Activated naive CD4-positive, alpha-beta T cell treated with anti-CD3 and anti-CD28 coated beads, Interleukin-2, amount 10 ng/mL, durations not matched to agents 7 days and 5 days (primary cell): ENCODE data around the gene ITSN1.

Source experiments
- CTCF ChIA-PET: fragments of 350-600 bp; sonication (Branson Sonifier 250); formaldehyde crosslinking; loops from one replicate; lab custom pipeline; 2021; ENCODE audit warnings: antibody characterized with exemption; lab: Charles Lee
- DNase-seq: peaks from one replicate; pipeline ENCODE4 v3.0.0-alpha.2; 2020
- H3K27ac Mint-ChIP-seq: one replicate; pipeline ENCODE4 v1.8.0; 2021; ENCODE audit warnings: mild to moderate bottlenecking, moderate library complexity, mixed read lengths
- H3K27me3 Mint-ChIP-seq: one replicate; pipeline ENCODE4 v1.8.0; 2021; ENCODE audit warnings: mild to moderate bottlenecking, mixed read lengths
- H3K36me3 Mint-ChIP-seq: one replicate; pipeline ENCODE4 v1.8.0; 2021; ENCODE audit warnings: mixed read lengths
- H3K4me1 Mint-ChIP-seq: one replicate; pipeline ENCODE4 v1.8.0; 2021; ENCODE audit warnings: mixed read lengths
- H3K4me3 Mint-ChIP-seq: one replicate; pipeline ENCODE4 v1.8.0; 2021; ENCODE audit warnings: mild to moderate bottlenecking, moderate library complexity, mixed read lengths
- H3K9me3 Mint-ChIP-seq: one replicate; pipeline ENCODE4 v1.8.0; 2021; ENCODE audit warnings: mixed read lengths

ITSN1 gene

GRCh38 chr21:33820230-33820770, 178.0 kb downstream of the ITSN1 start:
- no peaks in the 10 kb centered on the region for H3K4me1 Mint-ChIP-seq
- CTCF ChIA-PET = no interaction called here
- H3K36me3 Mint-ChIP-seq = no peaks in the 10 kb centered on the region
- no peaks in the 10 kb centered on the region for H3K27me3 Mint-ChIP-seq
- H3K9me3 Mint-ChIP-seq = no peaks in the 10 kb centered on the region
- H3K27ac Mint-ChIP-seq = no peak overlapping the region
- no peak overlapping the region for H3K4me3 Mint-ChIP-seq
- DNase-seq = no peak

GRCh38 chr21:33820798-33821197, 178.5 kb downstream of the ITSN1 start:
- CTCF ChIA-PET = no interaction called here

GRCh38 chr21:33821503-33822322, 179.4 kb downstream of the ITSN1 start:
- Mint-ChIP-seq H3K4me3 (no peak overlapping the region), H3K9me3 (no peaks in the 10 kb centered on the region), H3K4me1 (no peaks in the 10 kb centered on the region), H3K27ac (no peak overlapping the region), H3K36me3 (no peaks in the 10 kb centered on the region), H3K27me3 (no peaks in the 10 kb centered on the region)
- CTCF ChIA-PET = no interaction called here
- DNase-seq = no peak

More at GRCh38 chr21:33820798-33821197, 178.5 kb downstream of the ITSN1 start:
- Mint-ChIP-seq H3K9me3 (no peaks in the 10 kb centered on the region), H3K4me3 (no peak overlapping the region), H3K27ac (no peak overlapping the region), H3K27me3 (no peaks in the 10 kb centered on the region), H3K4me1 (no peaks in the 10 kb centered on the region), H3K36me3 (no peaks in the 10 kb centered on the region)
- no peak for DNase-seq

- Mint-ChIP-seq H3K4me1 (no peaks in the 10 kb centered on the region), H3K27me3 (peaks cover 6% of the 10 kb centered on the region), H3K27ac (no peak overlapping the region), H3K36me3 (no peaks in the 10 kb centered on the region), H3K9me3 (no peaks in the 10 kb centered on the region), H3K4me3 (no peak overlapping the region)
- CTCF ChIA-PET = no interaction called here
- DNase-seq = no peak
Measured at GRCh38 chr21:33824156-33824941, 182.0 kb downstream of the ITSN1 start.

DNA sequence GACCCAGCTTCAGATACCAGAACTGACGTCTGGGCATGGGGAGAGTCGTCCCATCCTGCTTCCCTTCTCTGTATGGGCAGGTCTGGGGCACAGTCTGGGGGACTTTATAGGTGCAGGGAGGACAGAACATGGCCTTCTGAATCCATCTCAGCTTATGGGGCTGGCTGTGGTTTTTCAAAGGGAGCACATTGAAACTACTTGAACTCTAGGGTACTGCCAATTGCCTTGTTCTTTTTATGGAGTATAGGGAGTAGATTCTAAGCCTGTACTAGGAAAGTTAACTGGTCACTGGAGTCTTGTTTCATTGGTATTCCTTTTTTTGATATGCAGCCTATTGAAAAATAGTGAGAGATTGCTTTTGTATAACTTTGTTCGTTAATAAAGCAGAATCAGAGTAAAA, 183.1 kb downstream of the ITSN1 start:
- CTCF ChIA-PET = no interaction called here
- no peak for DNase-seq
- H3K4me3 Mint-ChIP-seq = no peak overlapping the region
- peaks cover 6% of the 10 kb centered on the region for H3K27me3 Mint-ChIP-seq
- no peak overlapping the region for H3K27ac Mint-ChIP-seq
- H3K4me1 Mint-ChIP-seq = no peaks in the 10 kb centered on the region
- H3K36me3 Mint-ChIP-seq = no peaks in the 10 kb centered on the region
- H3K9me3 Mint-ChIP-seq = no peaks in the 10 kb centered on the region

DNA sequence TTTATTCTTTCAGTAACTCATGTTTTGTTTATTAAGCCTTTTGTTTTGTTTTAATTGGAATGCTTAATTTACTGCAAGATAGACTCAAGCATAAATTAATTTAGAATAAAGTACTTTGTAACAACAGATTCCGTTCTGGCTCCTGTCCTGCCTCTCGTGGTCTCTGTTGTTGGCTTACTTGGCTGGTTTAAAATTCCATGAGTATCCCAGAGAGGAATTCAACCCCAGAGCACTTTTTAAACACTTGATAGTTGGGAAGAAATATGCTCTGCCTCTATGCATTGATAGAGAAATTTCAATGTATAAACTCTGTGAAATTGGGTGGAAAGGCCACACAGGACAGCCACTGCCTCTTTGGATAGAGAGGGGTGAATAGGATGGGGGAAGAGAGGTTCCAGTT, 183.6 kb downstream of the ITSN1 start:
- Mint-ChIP-seq H3K4me1 (no peaks in the 10 kb centered on the region), H3K27me3 (peaks cover 6% of the 10 kb centered on the region), H3K36me3 (no peaks in the 10 kb centered on the region), H3K4me3 (no peak overlapping the region), H3K9me3 (no peaks in the 10 kb centered on the region), H3K27ac (no peak overlapping the region)
- DNase-seq = no peak
- CTCF ChIA-PET = no interaction called here

GRCh38 chr21:33828083-33828482, 185.8 kb downstream of the ITSN1 start:
- Mint-ChIP-seq H3K27me3 (peaks cover 6% of the 10 kb centered on the region), H3K27ac (no peak overlapping the region), H3K9me3 (no peaks in the 10 kb centered on the region), H3K36me3 (no peaks in the 10 kb centered on the region), H3K4me1 (no peaks in the 10 kb centered on the region), H3K4me3 (no peak overlapping the region)
- CTCF ChIA-PET = no interaction called here
- DNase-seq = no peak

- no peak overlapping the region for H3K27ac Mint-ChIP-seq
- H3K27me3 Mint-ChIP-seq = peaks cover 6% of the 10 kb centered on the region
- no peaks in the 10 kb centered on the region for H3K9me3 Mint-ChIP-seq
- CTCF ChIA-PET = no interaction called here
- no peaks in the 10 kb centered on the region for H3K4me1 Mint-ChIP-seq
- no peak for DNase-seq
- no peak overlapping the region for H3K4me3 Mint-ChIP-seq
- no peaks in the 10 kb centered on the region for H3K36me3 Mint-ChIP-seq
Measured at GRCh38 chr21:33828577-33828976, 186.3 kb downstream of the ITSN1 start.

DNA sequence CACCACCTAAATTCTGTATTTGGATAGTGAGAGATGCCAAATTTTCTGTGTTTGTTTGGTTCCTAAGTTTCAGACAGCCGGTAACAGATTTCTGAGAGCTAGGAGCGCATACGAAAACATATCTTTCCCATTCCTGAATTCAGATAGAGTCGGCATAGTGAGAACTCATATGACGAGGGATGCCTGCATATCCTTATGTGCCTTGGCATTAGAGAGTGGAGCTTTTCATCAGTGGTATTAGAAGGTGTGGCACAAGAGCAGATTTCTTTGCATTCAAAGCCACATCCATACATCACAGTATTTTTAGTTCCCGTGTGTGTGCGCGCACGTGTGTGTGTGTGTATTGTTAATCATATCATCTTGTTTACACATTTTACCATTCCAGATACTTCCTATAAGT, 187.5 kb downstream of the ITSN1 start:
- Mint-ChIP-seq H3K27ac (no peak overlapping the region), H3K4me1 (no peaks in the 10 kb centered on the region), H3K4me3 (no peak overlapping the region), H3K9me3 (no peaks in the 10 kb centered on the region), H3K36me3 (no peaks in the 10 kb centered on the region), H3K27me3 (peaks cover 6% of the 10 kb centered on the region)
- CTCF ChIA-PET = no interaction called here
- DNase-seq = no peak

DNA sequence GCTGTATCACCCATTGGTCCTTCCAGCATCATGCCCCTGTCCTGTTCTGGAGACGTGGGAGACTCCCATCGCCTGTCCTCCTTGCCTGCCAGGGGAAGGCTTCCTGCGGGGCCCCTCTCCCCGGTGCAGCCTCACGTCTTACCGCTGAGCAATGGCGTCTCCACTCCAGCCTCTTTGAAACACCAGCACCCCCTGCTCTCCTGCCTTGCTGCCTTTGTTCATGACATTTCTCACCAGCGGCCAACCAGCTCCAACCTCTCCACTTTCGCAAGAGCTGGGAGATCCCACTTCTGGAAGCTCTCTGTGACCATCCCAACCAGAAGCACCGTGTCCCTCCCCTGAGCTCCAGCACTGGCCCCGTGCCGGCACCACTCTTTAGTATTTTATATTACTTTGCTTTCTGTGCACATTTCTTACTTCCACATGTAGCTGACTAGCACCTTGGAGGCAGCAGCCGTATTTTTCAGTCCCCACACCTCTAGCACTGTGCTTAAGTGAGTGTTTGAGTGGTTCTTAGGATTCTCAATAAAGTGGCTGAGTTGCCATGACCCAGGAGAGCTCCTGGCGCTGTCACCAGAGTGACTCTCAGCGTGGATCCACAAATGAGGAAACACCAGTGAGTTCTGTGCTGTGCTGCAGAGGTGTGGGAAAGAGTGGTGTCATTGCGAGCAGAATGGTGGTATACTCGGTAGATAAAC, 189.8 kb downstream of the ITSN1 start:
- H3K27ac Mint-ChIP-seq = no peak overlapping the region
- no peak overlapping the region for H3K4me3 Mint-ChIP-seq
- no peaks in the 10 kb centered on the region for H3K4me1 Mint-ChIP-seq
- H3K9me3 Mint-ChIP-seq = no peaks in the 10 kb centered on the region
- peaks cover 6% of the 10 kb centered on the region for H3K27me3 Mint-ChIP-seq
- DNase-seq = no peak
- H3K36me3 Mint-ChIP-seq = no peaks in the 10 kb centered on the region
- CTCF ChIA-PET = no interaction called here

- Mint-ChIP-seq H3K9me3 (no peaks in the 10 kb centered on the region), H3K36me3 (no peaks in the 10 kb centered on the region), H3K27ac (no peak overlapping the region), H3K27me3 (no peaks in the 10 kb centered on the region), H3K4me1 (no peaks in the 10 kb centered on the region), H3K4me3 (no peak overlapping the region)
- CTCF ChIA-PET = interaction anchor here (0.6 kb wide), 1 partner anchor 91 kb away, joined by 3 read pairs; no protein-coding TSS in a partner anchor
- no peak for DNase-seq
Measured at GRCh38 chr21:33834801-33835500, 192.7 kb downstream of the ITSN1 start.

DNA sequence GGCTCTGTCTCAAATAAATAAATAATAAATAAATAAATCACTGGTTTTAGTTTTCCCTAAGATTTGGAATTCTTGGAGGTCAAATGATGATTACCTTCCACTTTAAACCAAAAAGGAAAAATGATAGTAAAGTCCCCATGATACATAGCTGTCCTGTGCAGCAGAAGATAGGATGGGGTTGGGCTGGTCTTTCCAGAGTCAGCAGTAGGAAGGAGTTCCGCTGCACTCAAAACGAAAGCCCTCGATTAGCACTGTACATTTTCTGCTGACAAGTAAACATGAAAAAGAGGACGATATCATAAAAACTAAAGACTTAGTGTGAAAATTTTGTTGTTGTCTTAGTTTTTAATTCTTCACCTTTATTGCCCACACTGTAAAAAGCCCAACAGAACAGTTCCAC, 193.6 kb downstream of the ITSN1 start:
- CTCF ChIA-PET = no interaction called here
- Mint-ChIP-seq H3K4me3 (no peak overlapping the region), H3K4me1 (no peaks in the 10 kb centered on the region), H3K9me3 (no peaks in the 10 kb centered on the region), H3K27me3 (no peaks in the 10 kb centered on the region), H3K27ac (no peak overlapping the region), H3K36me3 (no peaks in the 10 kb centered on the region)
- no peak for DNase-seq

- no peaks in the 10 kb centered on the region for H3K27me3 Mint-ChIP-seq
- H3K9me3 Mint-ChIP-seq = no peaks in the 10 kb centered on the region
- H3K36me3 Mint-ChIP-seq = no peaks in the 10 kb centered on the region
- H3K4me3 Mint-ChIP-seq = no peak overlapping the region
- CTCF ChIA-PET = no interaction called here
- no peak overlapping the region for H3K27ac Mint-ChIP-seq
- H3K4me1 Mint-ChIP-seq = no peaks in the 10 kb centered on the region
- no peak for DNase-seq
Measured at GRCh38 chr21:33836408-33836807, 194.1 kb downstream of the ITSN1 start.
